Measurements from ENCODE around the gene EIF3K. TPM values are rescaled to one million over a fixed set of nuclear protein-coding genes. Genes with fewer than 3 reads are reported as not detected.

The EIF3K gene
- total and polyA plus RNA-seq, 2 of the 13 experiments (the other 11 are each of a cell fraction or from before 2014, with no cell fraction given), result 179 to 258 TPM

DNA sequence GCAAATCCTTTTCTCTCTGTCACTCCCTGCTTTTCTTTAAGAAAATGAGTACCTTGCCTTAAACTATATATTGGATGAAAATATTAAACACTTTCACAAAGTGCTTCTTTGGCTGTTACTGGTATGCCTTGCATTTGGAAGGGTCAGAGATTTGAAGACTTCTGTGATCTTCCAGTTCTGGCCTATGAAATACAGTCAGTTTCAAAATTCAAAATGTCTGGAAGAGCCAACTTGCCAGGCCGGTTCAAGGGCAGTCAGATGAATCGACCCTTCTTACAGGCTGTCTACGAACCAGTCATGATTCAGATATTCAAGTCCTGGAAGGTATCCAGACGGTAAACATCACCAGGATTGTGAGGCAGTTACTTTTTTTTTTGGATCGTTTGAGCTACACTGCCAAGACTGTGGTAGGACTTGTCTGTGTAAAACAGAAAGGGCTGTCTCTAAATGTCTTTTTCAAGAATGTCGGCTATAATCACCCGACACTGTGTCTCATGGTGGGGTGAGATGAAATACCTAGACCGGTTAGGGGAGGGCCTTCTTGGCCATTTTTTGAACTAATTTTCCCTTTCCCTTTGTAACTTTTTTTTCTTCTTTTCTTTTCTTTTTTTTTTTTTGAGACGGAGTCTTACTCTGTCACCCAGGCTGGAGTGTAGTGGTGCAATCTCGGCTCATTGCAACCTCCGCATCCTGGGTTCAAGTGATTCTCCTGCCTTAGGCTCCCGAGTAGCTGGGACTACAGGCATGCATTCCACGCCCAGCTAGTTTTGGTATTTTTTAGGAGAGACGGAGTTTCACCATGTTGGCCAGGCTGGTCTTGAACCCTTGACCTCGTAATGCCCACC, 39.7 kb downstream of the EIF3K start (continued):
- TF ChIP-seq, protein P1, sequence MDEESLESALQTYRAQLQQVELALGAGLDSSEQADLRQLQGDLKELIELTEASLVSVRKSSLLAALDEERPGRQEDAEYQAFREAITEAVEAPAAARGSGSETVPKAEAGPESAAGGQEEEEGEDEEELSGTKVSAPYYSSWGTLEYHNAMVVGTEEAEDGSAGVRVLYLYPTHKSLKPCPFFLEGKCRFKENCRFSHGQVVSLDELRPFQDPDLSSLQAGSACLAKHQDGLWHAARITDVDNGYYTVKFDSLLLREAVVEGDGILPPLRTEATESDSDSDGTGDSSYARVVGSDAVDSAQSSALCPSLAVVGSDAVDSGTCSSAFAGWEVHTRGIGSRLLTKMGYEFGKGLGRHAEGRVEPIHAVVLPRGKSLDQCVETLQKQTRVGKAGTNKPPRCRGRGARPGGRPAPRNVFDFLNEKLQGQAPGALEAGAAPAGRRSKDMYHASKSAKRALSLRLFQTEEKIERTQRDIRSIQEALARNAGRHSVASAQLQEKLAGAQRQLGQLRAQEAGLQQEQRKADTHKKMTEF (CRISPR knock-in tag; IDR thresholded peaks at IDR 0.05), result no peak; the same call in 1 of the 2 replicates
- TF ChIP-seq NCOR1 (IDR thresholded peaks at IDR 0.05; ENCODE audit: borderline replicate concordance, low read length), result peak; percentile 66; the same call in 1 of the 2 replicates
- TF ChIP-seq, protein P2, sequence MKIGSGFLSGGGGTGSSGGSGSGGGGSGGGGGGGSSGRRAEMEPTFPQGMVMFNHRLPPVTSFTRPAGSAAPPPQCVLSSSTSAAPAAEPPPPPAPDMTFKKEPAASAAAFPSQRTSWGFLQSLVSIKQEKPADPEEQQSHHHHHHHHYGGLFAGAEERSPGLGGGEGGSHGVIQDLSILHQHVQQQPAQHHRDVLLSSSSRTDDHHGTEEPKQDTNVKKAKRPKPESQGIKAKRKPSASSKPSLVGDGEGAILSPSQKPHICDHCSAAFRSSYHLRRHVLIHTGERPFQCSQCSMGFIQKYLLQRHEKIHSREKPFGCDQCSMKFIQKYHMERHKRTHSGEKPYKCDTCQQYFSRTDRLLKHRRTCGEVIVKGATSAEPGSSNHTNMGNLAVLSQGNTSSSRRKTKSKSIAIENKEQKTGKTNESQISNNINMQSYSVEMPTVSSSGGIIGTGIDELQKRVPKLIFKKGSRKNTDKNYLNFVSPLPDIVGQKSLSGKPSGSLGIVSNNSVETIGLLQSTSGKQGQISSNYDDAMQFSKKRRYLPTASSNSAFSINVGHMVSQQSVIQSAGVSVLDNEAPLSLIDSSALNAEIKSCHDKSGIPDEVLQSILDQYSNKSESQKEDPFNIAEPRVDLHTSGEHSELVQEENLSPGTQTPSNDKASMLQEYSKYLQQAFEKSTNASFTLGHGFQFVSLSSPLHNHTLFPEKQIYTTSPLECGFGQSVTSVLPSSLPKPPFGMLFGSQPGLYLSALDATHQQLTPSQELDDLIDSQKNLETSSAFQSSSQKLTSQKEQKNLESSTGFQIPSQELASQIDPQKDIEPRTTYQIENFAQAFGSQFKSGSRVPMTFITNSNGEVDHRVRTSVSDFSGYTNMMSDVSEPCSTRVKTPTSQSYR (CRISPR knock-in tag; IDR thresholded peaks at IDR 0.05; ENCODE audit: borderline replicate concordance), result no peak
- TF ChIP-seq, protein P3, sequence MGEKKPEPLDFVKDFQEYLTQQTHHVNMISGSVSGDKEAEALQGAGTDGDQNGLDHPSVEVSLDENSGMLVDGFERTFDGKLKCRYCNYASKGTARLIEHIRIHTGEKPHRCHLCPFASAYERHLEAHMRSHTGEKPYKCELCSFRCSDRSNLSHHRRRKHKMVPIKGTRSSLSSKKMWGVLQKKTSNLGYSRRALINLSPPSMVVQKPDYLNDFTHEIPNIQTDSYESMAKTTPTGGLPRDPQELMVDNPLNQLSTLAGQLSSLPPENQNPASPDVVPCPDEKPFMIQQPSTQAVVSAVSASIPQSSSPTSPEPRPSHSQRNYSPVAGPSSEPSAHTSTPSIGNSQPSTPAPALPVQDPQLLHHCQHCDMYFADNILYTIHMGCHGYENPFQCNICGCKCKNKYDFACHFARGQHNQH (CRISPR knock-in tag; IDR thresholded peaks at IDR 0.05), result peak; percentile 55; the same call in 1 of the 2 replicates
- TF ChIP-seq, protein P4, sequence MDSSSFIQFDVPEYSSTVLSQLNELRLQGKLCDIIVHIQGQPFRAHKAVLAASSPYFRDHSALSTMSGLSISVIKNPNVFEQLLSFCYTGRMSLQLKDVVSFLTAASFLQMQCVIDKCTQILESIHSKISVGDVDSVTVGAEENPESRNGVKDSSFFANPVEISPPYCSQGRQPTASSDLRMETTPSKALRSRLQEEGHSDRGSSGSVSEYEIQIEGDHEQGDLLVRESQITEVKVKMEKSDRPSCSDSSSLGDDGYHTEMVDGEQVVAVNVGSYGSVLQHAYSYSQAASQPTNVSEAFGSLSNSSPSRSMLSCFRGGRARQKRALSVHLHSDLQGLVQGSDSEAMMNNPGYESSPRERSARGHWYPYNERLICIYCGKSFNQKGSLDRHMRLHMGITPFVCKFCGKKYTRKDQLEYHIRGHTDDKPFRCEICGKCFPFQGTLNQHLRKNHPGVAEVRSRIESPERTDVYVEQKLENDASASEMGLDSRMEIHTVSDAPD (CRISPR knock-in tag; IDR thresholded peaks at IDR 0.05), result peak; percentile 49; the same call in 1 of the 2 replicates
- TF ChIP-seq YEATS2 (CRISPR knock-in tag; IDR thresholded peaks at IDR 0.05; ENCODE audit: borderline replicate concordance), result peak; percentile 39; the same call in 1 of the 2 replicates
- peak; percentile 48; the same call in 1 of the 2 replicates for TF ChIP-seq ZMYM4 (CRISPR knock-in tag; IDR thresholded peaks at IDR 0.05)
- TF ChIP-seq NR2F6 (IDR thresholded peaks at IDR 0.05), result peak; percentile 21; the same call in 1 of the 2 replicates
- TF ChIP-seq NR2F6 (CRISPR knock-in tag; IDR thresholded peaks at IDR 0.05), result peak; percentile 55
- no peak for TF ChIP-seq CBFB (CRISPR knock-in tag; IDR thresholded peaks at IDR 0.05)
- TF ChIP-seq SMAD3 (CRISPR knock-in tag; IDR thresholded peaks at IDR 0.05), result 0 out of 2 replicates have a peak, but pooled peaks have one; percentile 68
- TF ChIP-seq JUN (CRISPR knock-in tag; IDR thresholded peaks at IDR 0.05), result 0 out of 2 replicates have a peak, but pooled peaks have one; percentile 41
- TF ChIP-seq NFYC (CRISPR knock-in tag; IDR thresholded peaks at IDR 0.05), result peak; percentile 67
- TF ChIP-seq FOXK1 (CRISPR knock-in tag; IDR thresholded peaks at IDR 0.05; ENCODE audit: borderline replicate concordance, low read depth), result peak; percentile 65; the same call in 1 of the 2 replicates
- peak; percentile 66; the same call in 1 of the 2 replicates for TF ChIP-seq HMGXB3 (CRISPR knock-in tag; IDR thresholded peaks at IDR 0.05; ENCODE audit: borderline replicate concordance)
- TF ChIP-seq NFKBIZ (CRISPR knock-in tag; IDR thresholded peaks at IDR 0.05), result 0 out of 2 replicates have a peak, but pooled peaks have one; percentile 22
- no peak for TF ChIP-seq HNRNPL (IDR thresholded peaks at IDR 0.05; ENCODE audit: low read depth, low read length)

Data from HepG2 (cell line).